HG03175 (cell line): ENCODE results near the gene RGS7BP.
A peak's percentile ranks its signal among the peaks of the same experiment; 100 is the strongest.
"Not testable (repeated sequence)": the region's sequence is repeated elsewhere in the genome, so short reads cannot be mapped to it uniquely, and the experiment has no call there.

Experiments
- ATAC-seq: cut with Tn5 transposase; IDR thresholded peaks from one replicate; pipeline ENCODE4 v1.9.1; 2021; ENCODE audit warnings: mild to moderate bottlenecking, moderate library complexity; ENCODE audit not compliant: unreplicated experiment

The RGS7BP gene

GRCh38 chr5:64557911-64558310 lies 52.1 kb downstream of the RGS7BP start:
- ATAC-seq: no peak

DNA sequence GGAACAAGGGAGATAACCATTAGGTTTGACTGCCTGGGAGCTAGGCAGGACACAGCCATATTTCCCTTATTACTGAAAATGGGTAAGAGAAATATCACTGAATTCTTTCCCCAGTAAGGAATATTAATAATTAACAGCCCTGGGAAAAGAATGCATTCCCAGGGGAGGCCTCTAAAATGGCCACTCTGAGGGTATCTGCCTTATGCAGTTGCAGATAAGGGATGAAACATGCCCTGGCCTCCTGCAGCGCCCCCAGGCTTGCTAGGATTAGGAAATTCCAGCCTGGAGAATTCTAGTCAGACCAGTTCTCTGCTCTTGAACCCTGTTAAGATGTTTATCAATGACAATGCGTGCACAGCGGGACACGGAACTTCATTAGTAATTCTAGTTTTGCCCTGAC lies 52.8 kb downstream of the RGS7BP start:
- not testable (repeated sequence) for ATAC-seq

DNA sequence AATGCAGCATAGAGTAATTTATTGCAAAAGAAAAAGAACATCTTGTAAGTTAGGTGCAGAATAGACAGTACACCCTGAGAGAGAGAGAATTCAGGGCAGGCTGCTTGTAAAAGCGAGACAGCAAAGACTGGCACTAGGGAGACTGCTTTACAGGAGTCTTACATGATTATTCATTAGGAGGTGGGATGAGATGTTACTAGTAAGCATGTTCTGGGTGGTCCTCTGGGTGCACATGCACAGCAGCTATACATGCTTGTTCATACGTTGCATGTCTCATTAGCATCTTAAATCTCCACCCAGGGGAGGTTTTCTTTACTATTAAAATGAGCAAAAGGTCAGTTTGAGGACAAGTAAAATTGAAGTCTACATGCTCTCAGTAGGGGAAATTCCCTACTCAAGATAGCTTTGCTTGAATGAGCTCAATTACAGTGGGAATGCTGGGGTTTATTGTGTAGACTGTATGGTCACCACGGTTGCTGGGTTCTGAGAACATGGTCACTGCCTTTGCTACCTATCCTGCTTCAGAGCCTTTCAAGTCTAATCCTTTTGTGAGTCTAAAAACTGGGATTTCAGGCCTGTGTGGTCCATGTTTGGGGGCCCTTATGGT lies 60.6 kb downstream of the RGS7BP start:
- ATAC-seq: no peak

GRCh38 chr5:64569858-64570257 lies 64.0 kb downstream of the RGS7BP start:
- ATAC-seq: no peak

DNA sequence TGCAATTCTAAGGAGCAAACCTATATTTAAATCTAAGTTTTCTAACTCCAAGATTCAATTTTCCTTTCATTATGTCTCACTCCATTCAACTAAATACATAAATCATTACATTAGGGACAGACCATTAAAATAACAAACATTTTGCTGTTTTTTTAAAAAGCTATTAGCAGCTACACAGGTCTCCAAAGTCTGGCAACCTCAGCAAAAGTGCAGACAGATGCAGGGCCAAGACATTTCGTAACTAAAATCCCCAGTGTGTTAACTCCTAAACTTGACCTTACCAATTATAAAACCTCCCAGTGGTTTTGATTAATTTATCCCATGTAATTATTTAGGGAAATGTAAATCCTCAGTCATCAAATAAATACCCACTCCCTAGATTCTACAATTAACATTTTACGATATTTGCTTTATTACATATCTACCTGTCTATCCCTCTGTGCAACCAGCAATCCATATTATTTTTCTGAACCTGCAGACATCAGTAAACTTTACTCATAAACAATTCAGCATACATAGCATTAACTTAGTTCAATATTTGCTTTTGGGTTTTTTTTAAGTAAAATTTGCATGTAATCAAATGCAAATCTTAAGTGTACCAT lies 64.7 kb downstream of the RGS7BP start:
- no peak for ATAC-seq

GRCh38 chr5:64575561-64575960 lies 69.7 kb downstream of the RGS7BP start:
- ATAC-seq: no peak

DNA sequence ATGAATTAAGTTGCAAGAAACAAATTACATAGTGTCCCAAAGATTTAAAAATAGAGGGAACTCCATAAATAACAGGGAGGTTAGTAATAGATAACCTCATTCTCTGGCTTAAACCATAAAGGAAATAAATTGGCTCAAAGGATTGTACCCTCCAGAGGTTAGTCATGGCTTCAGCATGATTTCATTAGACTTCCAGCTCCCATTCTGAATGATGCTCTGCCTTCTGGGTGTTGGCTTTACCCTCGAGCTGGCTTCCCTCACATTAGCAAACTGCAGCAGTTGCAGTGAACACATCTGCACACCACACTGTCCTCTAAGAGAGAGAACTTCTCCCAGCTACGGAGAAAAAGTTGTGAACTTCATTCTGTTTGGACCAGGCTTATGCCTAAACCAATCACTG lies 70.4 kb downstream of the RGS7BP start:
- ATAC-seq: no peak

DNA sequence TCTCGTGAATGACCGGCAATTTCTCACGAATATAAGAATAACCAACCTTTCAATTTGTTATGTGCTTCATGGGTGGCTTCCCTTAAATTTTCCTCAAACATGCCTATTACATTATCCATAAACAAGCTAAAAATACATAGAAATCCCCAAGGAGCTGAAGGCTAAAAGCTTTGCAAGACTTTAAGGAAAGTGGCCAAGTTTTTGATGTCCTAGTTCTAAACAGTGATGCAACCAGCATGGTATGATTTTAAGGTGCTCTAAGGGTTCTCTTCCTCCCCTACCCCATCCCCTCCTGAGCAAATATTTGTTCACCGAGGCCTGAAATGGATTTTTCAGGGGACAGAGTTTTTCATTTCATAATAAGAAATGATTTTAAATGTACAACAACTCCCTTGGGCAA lies 79.8 kb downstream of the RGS7BP start:
- no peak for ATAC-seq

DNA sequence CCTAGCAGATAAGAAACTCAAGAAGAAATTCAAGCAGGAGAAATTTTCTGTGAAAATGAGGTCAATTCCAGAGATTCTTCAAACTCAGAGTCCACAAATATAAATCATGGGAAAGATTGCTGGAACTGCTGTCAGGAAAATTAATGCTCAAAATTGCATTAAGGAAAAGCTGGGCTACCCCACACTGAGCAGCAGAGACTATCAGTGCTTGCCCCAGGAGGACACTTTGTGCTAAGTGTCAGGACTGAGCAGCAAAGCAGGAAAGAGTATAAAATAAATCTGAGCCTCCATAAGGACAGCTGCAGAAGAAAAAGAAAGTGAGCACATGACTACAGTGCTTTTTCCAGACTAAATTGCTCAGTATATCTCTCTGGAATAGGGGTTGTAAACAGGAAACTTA lies 81.6 kb downstream of the RGS7BP start:
- no peak for ATAC-seq

DNA sequence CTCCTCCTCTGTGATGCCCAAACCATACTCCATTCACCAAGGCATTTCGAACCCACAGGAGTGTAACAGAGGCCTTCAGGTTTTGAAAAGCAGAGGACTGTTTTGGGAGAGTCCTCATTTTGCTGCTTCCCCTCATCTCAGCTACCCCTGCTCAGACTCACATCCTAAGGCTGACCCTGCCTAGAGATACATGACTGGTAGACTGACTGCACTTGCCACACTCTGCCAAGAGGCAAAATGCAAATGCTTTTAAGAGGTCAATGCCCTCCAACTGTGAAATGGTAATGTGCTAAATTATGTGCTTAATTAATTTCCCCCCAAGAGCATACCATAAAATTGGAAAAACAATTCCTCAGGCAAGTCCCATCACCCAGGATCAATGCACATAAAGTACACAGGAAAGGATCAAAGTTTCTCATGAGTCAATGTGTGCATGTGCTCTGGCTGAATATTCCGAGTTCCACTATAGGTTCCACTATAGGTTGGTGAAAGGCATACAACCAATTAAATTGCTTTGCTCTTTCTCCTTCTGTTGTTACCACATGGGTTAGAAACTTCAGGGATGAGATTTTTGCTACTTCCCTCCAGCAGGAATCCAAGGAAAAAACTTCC lies 87.0 kb downstream of the RGS7BP start:
- ATAC-seq: no peak

DNA sequence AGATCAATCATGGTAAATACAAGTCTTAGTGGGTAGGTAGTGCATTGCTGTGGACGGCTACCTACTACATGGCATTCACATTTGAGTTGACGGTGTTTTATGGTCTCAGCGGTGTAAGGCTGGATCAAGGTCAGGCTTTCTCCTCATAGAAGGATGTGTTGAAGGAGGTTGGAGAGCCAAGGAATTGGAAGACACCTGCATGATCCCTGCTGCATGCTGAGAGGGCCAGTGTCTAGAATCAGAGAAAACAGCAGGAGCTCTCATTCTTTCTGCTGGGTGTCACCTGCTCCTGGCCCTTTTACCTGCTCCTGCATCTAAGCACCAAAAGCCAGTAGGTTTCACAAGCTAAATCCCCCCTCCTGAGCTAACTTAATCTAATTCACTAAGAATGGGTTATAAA lies 88.2 kb downstream of the RGS7BP start:
- no peak for ATAC-seq

- ATAC-seq: no peak
These were observed 88.8 kb downstream of the RGS7BP start for GRCh38 chr5:64594601-64595000.

- ATAC-seq: no peak
These were observed 89.4 kb downstream of the RGS7BP start for GRCh38 chr5:64595031-64595855.

DNA sequence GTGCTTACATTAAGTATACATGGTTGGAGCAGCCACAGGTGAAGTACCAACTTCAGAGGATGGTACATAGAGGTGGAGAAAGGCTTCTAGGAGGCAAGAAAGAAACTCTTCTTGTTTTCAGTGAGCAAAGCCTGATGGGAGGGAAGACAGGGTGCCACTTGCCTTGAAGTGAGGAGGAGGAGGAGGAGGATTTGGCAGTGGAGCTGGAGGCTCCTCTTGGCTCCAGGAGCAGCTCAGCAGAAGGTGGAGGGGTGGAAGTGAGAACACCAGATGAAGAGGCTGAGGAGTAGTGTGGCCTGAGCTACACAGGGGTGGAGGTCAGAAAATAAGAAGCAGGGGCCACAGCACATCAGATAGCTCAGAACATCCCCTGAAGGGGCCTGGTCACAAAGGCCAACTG lies 93.4 kb downstream of the RGS7BP start:
- ATAC-seq: no peak

DNA sequence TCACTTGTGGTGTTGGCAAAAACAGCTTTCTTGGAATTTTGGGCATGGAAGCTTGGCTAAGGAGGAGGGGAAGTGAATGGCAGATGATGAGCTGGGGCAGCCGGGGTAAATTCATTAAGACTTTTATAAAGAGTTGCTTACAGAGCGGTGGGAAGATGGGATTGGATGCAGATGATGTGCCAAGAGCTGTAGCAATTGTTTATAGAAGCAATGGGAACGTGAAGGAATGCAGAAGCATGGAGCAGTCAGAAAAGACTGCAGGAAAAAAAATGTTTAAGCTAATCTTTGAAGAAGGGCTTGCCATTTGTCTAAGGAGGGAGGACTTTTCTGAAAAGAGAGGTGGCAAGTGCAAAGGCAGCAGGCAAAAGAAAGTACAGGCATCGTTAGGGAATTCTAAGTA lies 97.9 kb downstream of the RGS7BP start:
- no peak for ATAC-seq

- ATAC-seq: no peak
These were observed 101.1 kb downstream of the RGS7BP start for GRCh38 chr5:64606926-64607325.

GRCh38 chr5:64612344-64612961 lies 106.6 kb downstream of the RGS7BP start:
- ATAC-seq: no peak

- ATAC-seq: peak; percentile 89
These were observed 110.1 kb downstream of the RGS7BP start for GRCh38 chr5:64615895-64616294.

GRCh38 chr5:64619609-64620008 lies 113.8 kb downstream of the RGS7BP start:
- no peak for ATAC-seq

DNA sequence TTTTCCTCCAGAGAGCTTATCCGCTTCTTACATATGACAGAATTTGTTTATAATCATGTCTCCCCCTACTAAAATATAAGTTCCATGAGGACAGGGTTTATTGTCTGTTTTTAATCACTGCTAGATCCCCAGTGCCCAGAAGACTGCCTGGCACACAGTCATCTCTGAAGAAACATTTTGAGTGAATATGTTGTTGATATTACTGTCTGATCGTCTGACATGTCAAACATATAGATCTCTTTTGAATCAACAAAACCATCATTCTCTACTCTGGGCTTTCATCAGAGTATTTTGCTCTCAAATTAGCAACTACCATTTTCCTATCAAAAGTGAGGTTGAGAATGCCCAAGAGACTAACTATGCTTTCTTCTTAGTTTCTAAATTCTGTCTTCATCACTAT lies 117.2 kb downstream of the RGS7BP start:
- ATAC-seq: no peak

GRCh38 chr5:64625678-64626077 lies 119.9 kb downstream of the RGS7BP start:
- no peak for ATAC-seq
